ENCODE results near the gene DIP2C.
"Not testable (repeated sequence)": the region's sequence is repeated elsewhere in the genome, so short reads cannot be mapped to it uniquely, and the experiment has no call there.

The DIP2C gene

DNA sequence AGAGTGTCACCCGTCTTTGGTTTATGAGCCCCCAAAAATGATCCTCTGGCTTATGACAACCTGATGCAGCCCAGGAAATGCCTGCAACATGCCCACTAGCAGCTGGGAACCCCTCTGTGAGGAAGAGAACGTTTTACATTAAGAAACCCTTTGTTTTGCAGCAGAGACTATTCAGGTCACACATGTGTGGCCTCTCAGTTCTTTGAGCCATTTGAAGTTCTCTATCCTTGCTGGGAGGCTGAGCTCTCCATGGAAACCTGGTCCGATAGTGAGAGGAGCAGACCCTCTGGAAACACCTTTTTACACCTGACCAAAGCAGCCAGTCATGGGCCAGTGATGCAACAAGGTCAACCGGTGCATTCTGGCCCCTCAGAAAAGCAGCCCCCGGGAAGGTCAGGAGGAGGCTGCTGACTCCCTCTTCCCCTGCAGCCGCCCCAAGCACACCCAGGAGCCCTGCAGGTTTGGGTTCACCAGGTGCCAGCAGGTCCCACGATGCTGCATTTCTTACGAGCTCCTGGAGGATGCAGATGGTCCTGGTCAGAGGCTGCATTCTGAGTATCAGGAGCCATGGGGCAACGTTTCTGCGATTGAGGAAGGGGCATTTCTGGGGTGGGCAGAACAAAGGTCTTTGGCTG lies 419.9 kb downstream of the DIP2C start:
- no peaks in the 10 kb centered on the region for H3K36me3 ChIP-seq (ENCODE audit: control insufficient read depth, insufficient read depth, low read length, severe bottlenecking)

DNA sequence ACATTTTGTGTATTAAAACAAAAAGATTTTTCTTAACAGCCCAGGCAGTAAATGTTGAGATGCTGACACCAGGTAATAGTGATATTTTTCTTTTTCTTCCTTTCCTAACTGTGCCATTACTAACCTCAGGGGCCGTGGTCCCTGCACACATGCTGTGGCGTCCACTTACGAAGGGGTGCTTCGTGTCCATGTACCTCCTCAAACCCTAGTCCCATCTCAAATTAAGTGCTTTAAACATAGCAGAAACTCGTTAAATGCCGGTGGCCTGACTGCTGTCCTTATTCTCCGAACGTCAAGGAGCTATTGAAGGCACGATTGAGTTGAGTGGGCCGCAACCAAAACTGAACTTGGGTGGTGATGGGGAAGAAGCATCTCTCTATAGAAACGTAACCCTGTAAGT lies 421.8 kb downstream of the DIP2C start:
- H3K27me3 ChIP-seq (replicated peaks; ENCODE audit: control insufficient read depth, insufficient read depth, low read length) = no peaks in the 10 kb centered on the region
- H3K4me3 ChIP-seq (ENCODE audit: low read length) = no peak overlapping the region
- H3K9me3 ChIP-seq (ENCODE audit: control insufficient read depth, low read length) = no peaks in the 10 kb centered on the region
- H3K4me1 ChIP-seq (ENCODE audit: control insufficient read depth, insufficient read depth, low read length) = no peaks in the 10 kb centered on the region
- no peaks in the 10 kb centered on the region for H3K36me3 ChIP-seq (ENCODE audit: control insufficient read depth, insufficient read depth, low read length, severe bottlenecking)
- no peak for DNase-seq (ENCODE audit: low read depth)
- no peak overlapping the region for H3K9ac ChIP-seq (ENCODE audit: low read length)

More for the DNA sequence above, 419.9 kb downstream of the DIP2C start:
- H3K9ac ChIP-seq (ENCODE audit: low read length) = no peak overlapping the region
- no peak for DNase-seq (ENCODE audit: low read depth)
- H3K27me3 ChIP-seq (replicated peaks; ENCODE audit: control insufficient read depth, insufficient read depth, low read length) = no peaks in the 10 kb centered on the region
- H3K4me3 ChIP-seq (ENCODE audit: low read length) = no peak overlapping the region
- no peaks in the 10 kb centered on the region for H3K9me3 ChIP-seq (ENCODE audit: control insufficient read depth, low read length)
- H3K4me1 ChIP-seq (ENCODE audit: control insufficient read depth, insufficient read depth, low read length) = peaks cover under 1% of the 10 kb centered on the region

DNA sequence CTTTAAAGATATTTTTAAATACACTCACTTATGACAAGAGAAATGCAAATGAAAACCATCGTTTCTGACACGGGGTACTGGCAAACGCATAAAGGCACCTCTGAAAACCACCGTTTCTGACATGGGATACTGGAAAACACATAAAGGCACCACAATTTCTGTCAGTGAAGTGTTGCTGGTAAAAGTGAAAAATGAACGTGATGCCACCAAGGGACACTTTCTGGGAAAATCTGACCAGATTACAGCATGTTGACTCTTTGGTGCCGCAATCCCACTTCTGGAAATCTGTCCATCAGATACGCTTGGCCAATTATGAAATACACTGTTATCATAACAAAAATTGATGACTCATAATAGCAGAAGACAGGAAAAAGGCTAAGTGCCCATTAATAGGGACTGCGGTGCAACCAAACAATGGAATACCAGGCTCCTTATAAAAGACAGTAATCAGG lies 422.5 kb downstream of the DIP2C start:
- no peaks in the 10 kb centered on the region for H3K4me1 ChIP-seq (ENCODE audit: control insufficient read depth, insufficient read depth, low read length)
- H3K9me3 ChIP-seq (ENCODE audit: control insufficient read depth, low read length) = no peaks in the 10 kb centered on the region
- no peak overlapping the region for H3K9ac ChIP-seq (ENCODE audit: low read length)
- no peaks in the 10 kb centered on the region for H3K36me3 ChIP-seq (ENCODE audit: control insufficient read depth, insufficient read depth, low read length, severe bottlenecking)
- DNase-seq (ENCODE audit: low read depth) = peak; percentile 49
- no peak overlapping the region for H3K4me3 ChIP-seq (ENCODE audit: low read length)
- no peaks in the 10 kb centered on the region for H3K27me3 ChIP-seq (replicated peaks; ENCODE audit: control insufficient read depth, insufficient read depth, low read length)

DNA sequence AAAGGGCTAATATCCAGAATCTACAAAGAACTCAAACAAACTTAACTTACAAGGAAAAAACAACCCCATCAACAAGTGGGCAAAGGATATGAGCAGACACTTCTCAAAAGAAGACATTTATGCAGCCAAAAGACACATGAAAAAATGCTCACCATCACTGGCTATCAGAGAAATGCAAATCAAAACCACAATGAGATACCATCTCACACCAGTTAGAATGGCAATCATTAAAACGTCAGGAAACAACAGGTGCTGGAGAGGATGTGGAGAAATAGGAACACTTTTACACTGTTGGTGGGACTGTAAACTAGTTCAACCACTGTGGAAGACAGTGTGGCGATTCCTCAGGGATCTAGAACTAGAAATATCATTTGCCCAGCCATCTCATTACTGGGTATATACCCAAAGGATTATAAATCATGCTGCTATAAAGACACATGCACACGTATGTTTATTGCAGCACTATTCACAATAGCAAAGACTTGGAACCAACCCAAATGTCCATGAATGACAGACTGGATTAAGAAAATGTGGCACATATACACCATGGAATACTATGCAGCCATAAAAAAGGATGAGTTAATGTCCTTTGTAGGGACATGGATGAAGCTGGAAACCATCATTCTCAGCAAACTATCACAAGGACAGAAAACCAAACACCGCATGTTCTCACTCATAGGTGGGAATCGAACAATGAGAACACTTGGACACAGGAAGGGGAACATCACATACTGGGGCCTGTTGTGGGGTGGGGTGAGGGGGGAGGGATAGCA lies 423.5 kb downstream of the DIP2C start:
- not testable (repeated sequence) for DNase-seq (ENCODE audit: low read depth); H3K4me3 ChIP-seq (ENCODE audit: low read length); H3K27me3 ChIP-seq (replicated peaks; ENCODE audit: control insufficient read depth, insufficient read depth, low read length)

DNA sequence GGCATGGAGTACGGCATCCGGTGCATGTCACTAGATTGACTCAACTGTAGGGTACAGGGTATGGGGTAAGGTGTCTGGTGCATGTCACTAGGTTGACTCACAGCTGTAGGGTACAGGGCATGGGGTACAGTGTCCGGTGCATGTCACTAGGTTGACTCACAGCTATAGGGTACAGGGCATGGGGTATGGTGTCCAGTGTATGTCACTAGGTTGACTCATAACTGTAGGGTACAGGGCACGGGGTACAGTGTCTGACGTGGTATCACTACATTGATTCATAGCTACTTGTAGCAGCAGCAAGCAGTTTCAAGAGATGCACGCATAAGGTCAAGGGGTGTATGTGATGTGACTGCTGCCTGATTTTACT lies 424.4 kb downstream of the DIP2C start:
- H3K27me3 ChIP-seq (replicated peaks; ENCODE audit: control insufficient read depth, insufficient read depth, low read length); H3K4me1 ChIP-seq (ENCODE audit: control insufficient read depth, insufficient read depth, low read length); H3K9me3 ChIP-seq (ENCODE audit: control insufficient read depth, low read length); H3K4me3 ChIP-seq (ENCODE audit: low read length); H3K36me3 ChIP-seq (ENCODE audit: control insufficient read depth, insufficient read depth, low read length, severe bottlenecking); H3K9ac ChIP-seq (ENCODE audit: low read length); DNase-seq (ENCODE audit: low read depth): not testable (repeated sequence)

More for the DNA sequence above, 423.5 kb downstream of the DIP2C start:
- not testable (repeated sequence) for H3K9me3 ChIP-seq (ENCODE audit: control insufficient read depth, low read length); H3K4me1 ChIP-seq (ENCODE audit: control insufficient read depth, insufficient read depth, low read length); H3K9ac ChIP-seq (ENCODE audit: low read length); H3K36me3 ChIP-seq (ENCODE audit: control insufficient read depth, insufficient read depth, low read length, severe bottlenecking)

DNA sequence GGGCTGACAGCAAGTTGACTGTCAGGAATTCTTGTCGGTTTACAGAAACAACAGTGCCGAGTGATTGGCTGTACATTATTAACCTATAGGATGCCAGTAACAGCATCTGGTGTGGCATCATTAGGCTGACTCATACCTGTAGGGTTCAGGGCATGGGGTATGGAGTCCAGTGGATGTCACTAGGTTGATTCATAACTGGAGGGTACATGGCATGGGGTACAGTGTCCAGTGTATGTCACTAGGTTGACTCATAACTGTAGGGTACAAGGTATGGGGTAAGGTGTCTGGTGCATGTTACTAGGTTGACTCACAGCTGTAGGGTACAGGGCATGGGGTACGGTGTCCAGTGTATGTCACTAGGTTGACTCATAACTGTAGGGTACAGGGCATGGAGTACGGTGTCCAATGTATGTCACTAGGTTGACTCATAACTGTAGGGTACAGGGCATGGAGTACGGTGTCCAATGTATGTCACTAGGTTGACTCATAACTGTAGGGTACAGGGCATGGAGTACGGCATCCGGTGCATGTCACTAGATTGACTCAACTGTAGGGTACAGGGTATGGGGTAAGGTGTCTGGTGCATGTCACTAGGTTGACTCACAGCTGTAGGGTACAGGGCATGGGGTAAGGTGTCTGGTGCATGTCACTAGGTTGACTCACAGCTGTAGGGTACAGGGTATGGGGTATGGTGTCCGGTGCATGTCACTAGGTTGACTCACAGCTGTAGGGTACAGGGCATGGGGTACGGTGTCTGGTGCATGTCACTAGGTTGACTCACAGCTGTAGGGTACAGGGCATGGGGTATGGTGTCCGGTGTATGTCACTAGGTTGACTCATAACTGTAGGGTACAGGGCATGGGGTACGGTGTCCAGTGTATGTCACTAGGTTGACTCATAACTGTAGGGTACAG lies 425.1 kb downstream of the DIP2C start:
- not testable (repeated sequence) for H3K27me3 ChIP-seq (replicated peaks; ENCODE audit: control insufficient read depth, insufficient read depth, low read length); H3K4me3 ChIP-seq (ENCODE audit: low read length); H3K9me3 ChIP-seq (ENCODE audit: control insufficient read depth, low read length); H3K9ac ChIP-seq (ENCODE audit: low read length); DNase-seq (ENCODE audit: low read depth); H3K4me1 ChIP-seq (ENCODE audit: control insufficient read depth, insufficient read depth, low read length); H3K36me3 ChIP-seq (ENCODE audit: control insufficient read depth, insufficient read depth, low read length, severe bottlenecking)

DNA sequence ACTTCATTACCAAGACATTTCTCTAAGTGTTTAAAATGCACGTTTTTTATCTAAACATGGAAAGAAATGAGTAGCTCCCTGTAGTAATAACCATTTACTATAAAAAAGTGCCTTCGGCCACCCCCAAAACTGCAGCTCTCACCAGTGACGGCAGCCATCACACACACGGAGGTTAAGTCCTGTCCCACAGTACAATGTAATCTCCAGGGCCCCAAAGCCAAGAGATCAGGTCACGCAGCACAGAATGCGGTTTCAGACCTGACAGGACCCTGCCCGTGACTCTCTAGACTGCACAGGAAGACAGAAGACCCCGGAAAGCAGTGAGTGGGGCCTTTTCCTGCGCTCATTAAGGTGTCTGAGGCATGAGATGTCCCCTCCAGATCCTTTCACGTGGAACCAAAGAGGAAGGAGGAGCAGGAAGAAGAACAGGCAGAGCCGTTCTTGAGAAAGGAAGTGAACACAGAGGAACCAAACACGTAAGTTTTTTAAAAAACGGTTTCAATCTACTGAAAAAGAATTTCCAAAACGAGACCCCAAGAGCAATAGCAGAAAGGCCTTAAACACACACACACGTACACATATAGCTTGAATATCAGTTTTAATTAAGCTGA lies 428.5 kb downstream of the DIP2C start:
- Histone ChIP-seq H3K4me3 (ENCODE audit: low read length) (no peak overlapping the region), H3K4me1 (ENCODE audit: control insufficient read depth, insufficient read depth, low read length) (no peaks in the 10 kb centered on the region), H3K36me3 (ENCODE audit: control insufficient read depth, insufficient read depth, low read length, severe bottlenecking) (peaks cover 8% of the 10 kb centered on the region), H3K9me3 (ENCODE audit: control insufficient read depth, low read length) (no peaks in the 10 kb centered on the region), H3K27me3 (replicated peaks; ENCODE audit: control insufficient read depth, insufficient read depth, low read length) (no peaks in the 10 kb centered on the region), H3K9ac (ENCODE audit: low read length) (no peak overlapping the region)
- no peak for DNase-seq (ENCODE audit: low read depth)

DNA sequence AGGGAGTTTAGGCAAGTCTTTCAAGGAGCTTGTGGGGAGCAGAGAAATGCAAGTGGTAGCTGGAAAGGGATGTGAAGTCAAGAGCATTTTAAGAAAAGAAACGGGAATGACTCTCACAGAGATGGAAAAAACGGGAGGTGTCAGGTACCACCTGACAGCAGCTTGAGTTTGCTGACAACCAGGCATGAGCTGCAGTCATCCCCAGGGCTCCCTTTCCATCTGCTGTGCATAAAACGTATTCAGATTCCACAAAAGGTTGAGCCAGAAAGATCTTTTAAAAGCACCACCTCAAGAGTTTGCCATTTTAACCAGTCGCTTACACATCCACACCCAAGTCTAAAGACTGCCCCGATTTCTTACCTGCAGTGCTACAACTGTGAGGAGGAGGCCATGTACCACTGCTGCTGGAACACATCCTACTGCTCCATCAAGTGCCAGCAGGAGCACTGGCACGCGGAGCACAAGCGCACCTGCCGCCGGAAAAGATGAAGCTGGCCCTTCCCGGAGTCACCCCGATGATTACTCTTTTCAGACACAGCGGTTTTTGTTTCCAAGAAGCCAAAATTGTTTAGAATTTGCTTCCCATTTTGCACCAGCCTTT lies 437.4 kb downstream of the DIP2C start:
- Histone ChIP-seq H3K27me3 (replicated peaks; ENCODE audit: control insufficient read depth, insufficient read depth, low read length) (no peaks in the 10 kb centered on the region), H3K4me3 (ENCODE audit: low read length) (no peak overlapping the region), H3K9me3 (ENCODE audit: control insufficient read depth, low read length) (no peaks in the 10 kb centered on the region), H3K36me3 (ENCODE audit: control insufficient read depth, insufficient read depth, low read length, severe bottlenecking) (peaks cover 79% of the 10 kb centered on the region), H3K9ac (ENCODE audit: low read length) (no peak overlapping the region), H3K4me1 (ENCODE audit: control insufficient read depth, insufficient read depth, low read length) (no peaks in the 10 kb centered on the region)
- no peak for DNase-seq (ENCODE audit: low read depth)

DNA sequence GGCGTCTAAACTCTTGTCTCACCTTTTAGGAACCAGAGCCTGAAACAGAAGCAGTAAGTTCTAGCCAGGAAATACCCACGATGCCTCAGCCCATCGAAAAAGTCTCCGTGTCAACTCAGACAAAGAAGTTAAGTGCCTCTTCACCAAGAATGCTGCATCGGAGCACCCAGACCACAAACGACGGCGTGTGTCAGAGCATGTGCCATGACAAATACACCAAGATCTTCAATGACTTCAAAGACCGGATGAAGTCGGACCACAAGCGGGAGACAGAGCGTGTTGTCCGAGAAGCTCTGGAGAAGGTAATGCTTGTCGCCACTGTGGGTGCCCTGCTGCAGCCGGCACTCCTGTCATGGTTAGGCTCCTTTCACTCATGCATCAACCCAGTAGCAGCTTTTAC lies 441.2 kb downstream of the DIP2C start:
- Histone ChIP-seq H3K9me3 (ENCODE audit: control insufficient read depth, low read length) (no peaks in the 10 kb centered on the region), H3K36me3 (ENCODE audit: control insufficient read depth, insufficient read depth, low read length, severe bottlenecking) (peaks cover 95% of the 10 kb centered on the region), H3K4me1 (ENCODE audit: control insufficient read depth, insufficient read depth, low read length) (no peaks in the 10 kb centered on the region), H3K4me3 (ENCODE audit: low read length) (no peak overlapping the region), H3K27me3 (replicated peaks; ENCODE audit: control insufficient read depth, insufficient read depth, low read length) (no peaks in the 10 kb centered on the region), H3K9ac (ENCODE audit: low read length) (no peak overlapping the region)
- DNase-seq (ENCODE audit: low read depth) = no peak

DNA sequence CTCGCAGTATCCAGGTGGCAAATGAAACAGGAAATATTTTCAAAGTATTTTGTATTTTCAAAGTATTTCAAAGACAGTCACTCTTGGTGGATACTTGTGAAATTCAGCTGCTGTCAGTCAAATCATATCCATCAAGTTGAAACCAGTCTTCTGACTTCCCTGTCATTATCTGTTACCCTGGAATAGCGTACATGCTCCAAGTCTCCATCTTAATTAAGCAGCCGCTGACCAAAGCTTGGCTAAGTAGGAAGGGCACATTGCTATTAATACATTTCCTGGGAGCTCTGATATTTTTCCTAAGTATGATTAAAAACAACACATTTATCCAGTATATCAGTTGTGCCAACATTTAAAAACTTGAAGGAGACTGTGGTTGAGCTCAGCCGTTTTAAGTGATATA lies 442.0 kb downstream of the DIP2C start:
- Histone ChIP-seq H3K27me3 (replicated peaks; ENCODE audit: control insufficient read depth, insufficient read depth, low read length) (no peaks in the 10 kb centered on the region), H3K4me1 (ENCODE audit: control insufficient read depth, insufficient read depth, low read length) (no peaks in the 10 kb centered on the region), H3K9me3 (ENCODE audit: control insufficient read depth, low read length) (no peaks in the 10 kb centered on the region), H3K4me3 (ENCODE audit: low read length) (no peak overlapping the region), H3K9ac (ENCODE audit: low read length) (no peak overlapping the region), H3K36me3 (ENCODE audit: control insufficient read depth, insufficient read depth, low read length, severe bottlenecking) (peaks cover 87% of the 10 kb centered on the region)
- DNase-seq (ENCODE audit: low read depth) = no peak

Measured in adipocyte (in vitro differentiated cells).